Central memory CD8-positive, alpha-beta T cell (primary cell): Measurements from ENCODE around the gene MACROD2.

Experiments used
- ATAC-seq: fragments of 150-1000 bp; cut with Tn5 transposase; replicated peaks from 2 replicates; pipeline ENCODE4 v1.10.0; 2022; ENCODE audit warnings: mild to moderate bottlenecking, moderate FRiP score, moderate number of reproducible peaks; ENCODE audit not compliant: poor library complexity, severe bottlenecking; ENCODE audit errors: extremely low read depth
- DNase-seq, 2 donors: peaks; one replicate each; pipeline ENCODE4 v3.0.0; 2021; ENCODE audit warnings: low spot score in 2 of 2
- H3K27ac Mint-ChIP-seq: one replicate; pipeline ENCODE4 v1.8.0; 2022; ENCODE audit warnings: low read depth, mild to moderate bottlenecking, moderate library complexity, mixed read lengths
- H3K27me3 Mint-ChIP-seq: one replicate; pipeline ENCODE4 v1.8.0; 2022; ENCODE audit warnings: mixed read lengths
- H3K36me3 Mint-ChIP-seq: one replicate; pipeline ENCODE4 v1.8.0; 2022; ENCODE audit warnings: mild to moderate bottlenecking, moderate library complexity, mixed read lengths; ENCODE audit not compliant: insufficient read depth
- H3K4me1 Mint-ChIP-seq: one replicate; pipeline ENCODE4 v1.8.0; 2022; ENCODE audit warnings: mixed read lengths
- H3K4me3 Mint-ChIP-seq: one replicate; pipeline ENCODE4 v1.8.0; 2022; ENCODE audit warnings: mild to moderate bottlenecking, moderate library complexity, mixed read lengths
- H3K9me3 Mint-ChIP-seq: one replicate; pipeline ENCODE4 v1.8.0; 2022; ENCODE audit warnings: mixed read lengths

The MACROD2 gene

GRCh38 chr20:14414560-14414959 lies 419.2 kb downstream of the MACROD2 start:
- no peaks in the 10 kb centered on the region for H3K36me3 Mint-ChIP-seq
- H3K27ac Mint-ChIP-seq, result no peak overlapping the region
- no peak for DNase-seq
- H3K4me3 Mint-ChIP-seq, result no peak overlapping the region
- ATAC-seq, result no peak
- H3K27me3 Mint-ChIP-seq, result no peaks in the 10 kb centered on the region
- H3K4me1 Mint-ChIP-seq, result no peaks in the 10 kb centered on the region
- H3K9me3 Mint-ChIP-seq, result peaks cover 18% of the 10 kb centered on the region

GRCh38 chr20:14415467-14415866 lies 420.2 kb downstream of the MACROD2 start:
- Mint-ChIP-seq H3K27me3 (no peaks in the 10 kb centered on the region), H3K9me3 (peaks cover 18% of the 10 kb centered on the region), H3K4me3 (no peak overlapping the region), H3K4me1 (no peaks in the 10 kb centered on the region), H3K36me3 (no peaks in the 10 kb centered on the region), H3K27ac (no peak overlapping the region)
- ATAC-seq (no peak), DNase-seq (no peak)

GRCh38 chr20:14418376-14418775 lies 423.1 kb downstream of the MACROD2 start:
- no peaks in the 10 kb centered on the region for H3K4me1 Mint-ChIP-seq
- no peaks in the 10 kb centered on the region for H3K36me3 Mint-ChIP-seq
- H3K27me3 Mint-ChIP-seq, result no peaks in the 10 kb centered on the region
- no peak overlapping the region for H3K4me3 Mint-ChIP-seq
- DNase-seq (no peak), ATAC-seq (no peak)
- H3K9me3 Mint-ChIP-seq, result peaks cover 12% of the 10 kb centered on the region
- no peak overlapping the region for H3K27ac Mint-ChIP-seq

DNA sequence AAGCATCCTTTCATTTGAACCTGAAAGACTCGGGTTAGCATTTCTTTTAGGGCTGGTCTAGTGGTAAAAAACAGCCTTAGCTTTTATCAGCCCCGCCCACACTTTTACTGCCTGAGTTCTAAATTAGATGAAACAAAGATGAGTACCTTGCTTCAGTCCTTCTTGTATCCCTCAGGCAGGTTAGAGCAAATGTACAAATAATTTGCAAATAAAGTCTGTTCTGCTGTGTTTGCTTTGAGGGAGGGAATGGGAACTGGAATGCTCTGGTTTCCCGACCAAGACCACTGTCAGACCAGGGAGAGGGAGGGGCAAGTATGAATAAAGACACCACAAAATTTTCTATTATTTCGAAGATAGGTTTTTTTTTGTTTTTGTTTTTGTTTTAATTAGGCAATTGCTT lies 427.6 kb downstream of the MACROD2 start:
- no peaks in the 10 kb centered on the region for H3K4me1 Mint-ChIP-seq
- ATAC-seq (no peak), DNase-seq (no peak)
- H3K4me3 Mint-ChIP-seq, result no peak overlapping the region
- no peaks in the 10 kb centered on the region for H3K36me3 Mint-ChIP-seq
- H3K27me3 Mint-ChIP-seq, result no peaks in the 10 kb centered on the region
- H3K27ac Mint-ChIP-seq, result no peak overlapping the region
- peaks cover 16% of the 10 kb centered on the region for H3K9me3 Mint-ChIP-seq

GRCh38 chr20:14431568-14431967 lies 436.3 kb downstream of the MACROD2 start:
- DNase-seq (no peak), ATAC-seq (no peak)
- H3K4me1 Mint-ChIP-seq, result no peaks in the 10 kb centered on the region
- no peak overlapping the region for H3K27ac Mint-ChIP-seq
- H3K4me3 Mint-ChIP-seq, result no peak overlapping the region
- peaks cover 31% of the 10 kb centered on the region for H3K9me3 Mint-ChIP-seq
- H3K27me3 Mint-ChIP-seq, result no peaks in the 10 kb centered on the region
- no peaks in the 10 kb centered on the region for H3K36me3 Mint-ChIP-seq

- Mint-ChIP-seq H3K9me3 (peaks cover 28% of the 10 kb centered on the region), H3K27ac (no peak overlapping the region), H3K4me3 (no peak overlapping the region), H3K27me3 (no peaks in the 10 kb centered on the region), H3K4me1 (no peaks in the 10 kb centered on the region), H3K36me3 (no peaks in the 10 kb centered on the region)
- DNase-seq (no peak), ATAC-seq (no peak)
Observed at GRCh38 chr20:14432085-14432484, 436.8 kb downstream of the MACROD2 start.

- Mint-ChIP-seq H3K4me1 (no peaks in the 10 kb centered on the region), H3K9me3 (peaks cover 26% of the 10 kb centered on the region), H3K36me3 (no peaks in the 10 kb centered on the region), H3K27me3 (no peaks in the 10 kb centered on the region), H3K4me3 (no peak overlapping the region), H3K27ac (no peak overlapping the region)
- ATAC-seq, result no peak
- DNase-seq, result no peak
Observed at GRCh38 chr20:14432597-14432996, 437.3 kb downstream of the MACROD2 start.

- Mint-ChIP-seq H3K9me3 (peaks cover 33% of the 10 kb centered on the region), H3K27me3 (no peaks in the 10 kb centered on the region), H3K4me3 (no peak overlapping the region), H3K27ac (no peak overlapping the region), H3K4me1 (no peaks in the 10 kb centered on the region), H3K36me3 (no peaks in the 10 kb centered on the region)
- DNase-seq (no peak), ATAC-seq (no peak)
Observed at GRCh38 chr20:14434384-14435136, 439.2 kb downstream of the MACROD2 start.

- ATAC-seq, result no peak
Observed at GRCh38 chr20:14441201-14441600, 445.9 kb downstream of the MACROD2 start.

GRCh38 chr20:14444106-14444505 lies 448.8 kb downstream of the MACROD2 start:
- Mint-ChIP-seq H3K4me1 (no peaks in the 10 kb centered on the region), H3K36me3 (no peaks in the 10 kb centered on the region), H3K4me3 (no peak overlapping the region), H3K27me3 (no peaks in the 10 kb centered on the region), H3K27ac (no peak overlapping the region), H3K9me3 (peaks cover 38% of the 10 kb centered on the region)
- DNase-seq (no peak), ATAC-seq (no peak)

More at GRCh38 chr20:14441201-14441600, 445.9 kb downstream of the MACROD2 start:
- H3K27me3 Mint-ChIP-seq, result no peaks in the 10 kb centered on the region
- H3K4me1 Mint-ChIP-seq, result no peaks in the 10 kb centered on the region
- H3K4me3 Mint-ChIP-seq, result no peak overlapping the region
- no peaks in the 10 kb centered on the region for H3K36me3 Mint-ChIP-seq
- peaks cover 43% of the 10 kb centered on the region for H3K9me3 Mint-ChIP-seq
- H3K27ac Mint-ChIP-seq, result no peak overlapping the region
- DNase-seq, result no peak

- H3K9me3 Mint-ChIP-seq, result peaks cover 45% of the 10 kb centered on the region
- no peaks in the 10 kb centered on the region for H3K36me3 Mint-ChIP-seq
- no peaks in the 10 kb centered on the region for H3K4me1 Mint-ChIP-seq
- no peak for ATAC-seq
- H3K27ac Mint-ChIP-seq, result no peak overlapping the region
- no peak overlapping the region for H3K4me3 Mint-ChIP-seq
- no peaks in the 10 kb centered on the region for H3K27me3 Mint-ChIP-seq
- DNase-seq, result no peak
Observed at GRCh38 chr20:14445310-14445709, 450.0 kb downstream of the MACROD2 start.

- H3K36me3 Mint-ChIP-seq, result no peaks in the 10 kb centered on the region
- no peak overlapping the region for H3K4me3 Mint-ChIP-seq
- H3K27me3 Mint-ChIP-seq, result no peaks in the 10 kb centered on the region
- peaks cover 48% of the 10 kb centered on the region for H3K9me3 Mint-ChIP-seq
- no peak for DNase-seq
- H3K4me1 Mint-ChIP-seq, result no peaks in the 10 kb centered on the region
- H3K27ac Mint-ChIP-seq, result no peak overlapping the region
- no peak for ATAC-seq
Observed at GRCh38 chr20:14445902-14446301, 450.6 kb downstream of the MACROD2 start.

DNA sequence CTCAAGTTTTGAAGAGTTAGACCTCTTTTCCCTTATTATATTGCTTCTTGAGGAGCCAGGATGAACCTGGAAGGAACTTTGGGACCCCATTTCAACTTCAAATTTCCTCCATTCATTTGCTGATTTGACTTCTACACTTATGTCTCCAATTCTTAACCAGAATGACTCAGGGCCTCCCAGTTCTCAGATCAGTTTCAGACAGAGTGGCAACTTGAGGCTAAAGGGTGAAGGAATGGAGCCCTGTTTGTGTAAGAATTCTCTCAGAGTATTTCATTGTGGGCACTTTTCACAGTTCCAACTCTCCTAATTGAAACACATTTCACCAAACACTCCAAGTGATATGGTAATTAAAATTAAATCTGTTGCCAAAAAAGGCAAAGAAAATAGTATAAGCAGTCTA lies 451.1 kb downstream of the MACROD2 start:
- no peak overlapping the region for H3K27ac Mint-ChIP-seq
- peaks cover 50% of the 10 kb centered on the region for H3K9me3 Mint-ChIP-seq
- H3K4me3 Mint-ChIP-seq, result no peak overlapping the region
- no peaks in the 10 kb centered on the region for H3K4me1 Mint-ChIP-seq
- H3K27me3 Mint-ChIP-seq, result no peaks in the 10 kb centered on the region
- DNase-seq (no peak), ATAC-seq (no peak)
- no peaks in the 10 kb centered on the region for H3K36me3 Mint-ChIP-seq
